ENCODE results near the gene CACNA1H.

CACNA1H gene

GRCh38 chr16:1142911-1143310 is 10.0 kb upstream of the CACNA1H start:
- no peak for DNase-seq (ENCODE audit: low read depth, low spot score)

GRCh38 chr16:1143761-1144450 is 9.0 kb upstream of the CACNA1H start:
- DNase-seq (ENCODE audit: low read depth, low spot score): no peak

- DNase-seq (ENCODE audit: low read depth, low spot score): no peak
Measured at GRCh38 chr16:1144476-1145382, 8.2 kb upstream of the CACNA1H start.

DNA sequence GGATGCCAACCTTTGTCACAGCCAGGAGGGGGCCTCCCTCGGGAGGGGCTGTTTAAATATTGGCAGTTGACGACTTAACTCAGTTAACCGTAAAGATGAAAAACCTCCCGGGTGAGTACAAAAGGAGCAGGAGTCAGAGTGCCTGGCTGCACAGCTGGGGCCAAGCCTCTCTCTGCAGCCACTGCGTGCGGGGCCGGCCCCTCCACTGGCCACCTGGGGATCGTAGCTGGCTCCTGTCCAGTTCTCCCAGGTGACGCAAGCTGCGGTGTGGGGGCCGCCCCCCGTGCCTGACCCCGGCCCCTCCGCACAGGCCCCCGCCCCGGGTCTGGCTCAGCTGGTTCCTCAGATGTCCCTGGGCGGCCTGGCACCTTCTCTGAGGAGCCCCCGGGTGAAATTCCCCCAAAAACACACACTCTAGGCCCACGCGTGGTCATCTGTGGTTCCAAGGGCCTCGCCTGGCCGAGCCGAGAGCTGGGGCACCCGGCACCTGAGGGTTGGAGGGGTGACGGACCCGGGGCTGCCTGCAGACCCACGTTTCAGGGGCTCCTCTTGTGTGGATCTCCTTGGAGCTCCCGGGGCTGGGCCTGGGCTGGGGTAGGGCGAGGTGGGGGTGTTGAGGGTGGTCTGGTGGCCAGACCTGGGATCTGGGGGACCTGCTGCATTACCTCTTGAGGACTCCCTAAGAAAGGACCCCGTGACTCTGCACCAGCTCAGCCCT is 7.4 kb upstream of the CACNA1H start:
- no peak for DNase-seq (ENCODE audit: low read depth, low spot score)

DNA sequence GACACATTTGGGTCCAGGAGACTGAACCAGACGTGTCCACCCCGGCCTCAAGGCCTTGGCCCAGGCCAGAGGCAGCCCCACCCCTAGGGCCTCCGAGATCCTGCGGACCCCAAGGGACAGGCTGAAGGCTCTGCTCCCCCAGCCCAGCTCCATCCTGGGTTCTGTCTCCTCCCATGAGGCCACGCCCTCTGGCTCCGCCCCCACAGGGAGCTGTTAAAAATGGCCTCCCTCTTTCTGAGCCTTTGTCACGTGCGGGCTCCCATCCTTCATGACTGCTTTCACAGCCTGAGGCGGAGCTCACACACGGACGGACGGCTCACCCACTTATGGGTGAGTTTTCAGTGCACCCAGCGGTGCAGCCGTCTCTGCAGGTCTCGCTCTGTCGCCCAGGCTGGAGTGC is 6.5 kb upstream of the CACNA1H start:
- no peak for DNase-seq (ENCODE audit: low read depth, low spot score)

GRCh38 chr16:1147027-1147426 is 5.9 kb upstream of the CACNA1H start:
- DNase-seq (ENCODE audit: low read depth, low spot score): no peak

DNA sequence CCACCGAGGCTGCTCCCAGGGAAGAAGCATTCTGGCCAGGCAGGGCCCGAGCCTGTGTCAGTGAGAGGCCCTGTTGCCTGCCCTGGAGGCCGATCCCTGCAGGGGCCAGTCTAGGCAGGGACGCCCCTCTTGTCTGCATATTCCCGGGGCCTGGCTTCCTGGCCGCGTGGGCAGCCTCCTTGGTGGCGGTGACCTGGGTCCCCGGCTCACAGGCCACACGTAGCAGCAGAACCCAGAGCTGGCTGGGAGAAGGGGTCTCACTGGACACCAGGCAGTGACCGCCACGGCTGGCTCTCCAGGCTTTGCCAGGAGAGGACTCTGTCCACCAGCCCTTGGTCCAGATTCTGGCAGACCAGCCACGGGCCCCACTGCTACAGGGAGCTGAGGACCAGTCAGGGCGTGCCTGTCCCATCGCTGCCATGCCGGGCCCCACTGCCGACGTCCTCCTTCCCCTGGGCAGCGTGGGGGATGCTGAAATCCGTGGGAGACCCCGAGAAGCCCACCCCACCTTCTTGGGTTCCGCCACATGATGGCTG is 3.7 kb upstream of the CACNA1H start:
- DNase-seq (ENCODE audit: low read depth, low spot score): no peak

DNA sequence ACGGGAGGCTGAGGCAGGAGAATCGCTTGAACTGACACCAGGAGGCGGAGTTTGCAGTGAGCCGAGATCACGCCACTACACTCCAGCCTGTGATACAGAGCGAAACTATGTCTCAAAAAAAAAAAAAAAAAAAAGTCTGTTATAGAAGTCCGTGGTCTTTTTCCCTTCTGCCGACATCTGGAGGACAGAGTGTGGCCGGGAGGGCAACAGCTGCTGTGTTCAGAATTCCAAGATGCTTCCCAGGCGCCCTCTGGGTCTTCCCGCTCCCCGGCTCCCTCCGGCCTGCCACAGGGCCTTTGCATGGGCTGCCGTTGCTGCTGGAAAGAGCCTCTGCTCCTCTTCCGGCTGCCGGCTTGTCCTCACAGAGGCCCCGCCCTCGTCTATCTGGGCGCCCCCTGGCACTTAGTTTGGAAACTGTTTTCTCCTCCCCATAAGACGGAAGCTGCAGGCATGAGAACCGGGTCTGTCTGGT is 2.4 kb upstream of the CACNA1H start:
- no peak for DNase-seq (ENCODE audit: low read depth, low spot score)

DNA sequence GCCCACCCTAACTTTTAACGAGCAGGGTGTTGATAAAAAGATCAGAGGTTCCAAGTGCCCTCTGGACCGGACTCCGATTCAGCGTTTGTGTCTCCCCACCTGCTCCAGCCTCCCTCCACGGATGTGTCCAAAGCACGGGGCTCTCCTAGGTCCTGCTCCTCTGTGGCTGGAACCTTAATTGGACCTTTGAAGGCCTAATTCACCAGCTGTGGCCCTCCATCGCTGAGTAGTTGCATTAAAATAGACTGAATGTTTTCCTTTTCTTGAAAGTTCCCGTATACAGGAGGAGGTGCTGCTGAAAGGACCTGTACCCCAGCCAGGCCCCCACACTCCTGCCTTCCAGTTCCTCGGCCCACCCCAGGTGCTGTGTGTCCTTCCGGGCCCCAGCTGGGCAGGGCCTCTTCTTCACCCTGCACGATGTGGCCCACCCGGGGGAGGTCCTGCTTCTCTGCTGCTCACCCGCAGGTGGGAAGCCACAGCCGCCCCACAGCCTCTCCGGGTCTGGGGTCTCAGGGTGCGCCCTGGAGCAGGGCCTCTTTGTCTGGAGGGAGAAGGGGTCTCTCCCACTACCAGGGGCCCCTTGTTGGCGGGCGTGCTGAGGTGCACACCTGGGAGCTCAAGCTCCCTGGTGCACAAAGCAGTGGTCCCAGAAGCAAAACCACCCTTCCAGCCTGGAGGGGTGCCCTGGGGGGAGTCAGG is 1.3 kb upstream of the CACNA1H start:
- no peak for DNase-seq (ENCODE audit: low read depth, low spot score)

GRCh38 chr16:1152123-1152638 is 725 bp upstream of the CACNA1H start:
- peak; percentile 17 for DNase-seq (ENCODE audit: low read depth, low spot score)

GRCh38 chr16:1153480-1154160 is 714 bp downstream of the CACNA1H start:
- DNase-seq (ENCODE audit: low read depth, low spot score): no peak

DNA sequence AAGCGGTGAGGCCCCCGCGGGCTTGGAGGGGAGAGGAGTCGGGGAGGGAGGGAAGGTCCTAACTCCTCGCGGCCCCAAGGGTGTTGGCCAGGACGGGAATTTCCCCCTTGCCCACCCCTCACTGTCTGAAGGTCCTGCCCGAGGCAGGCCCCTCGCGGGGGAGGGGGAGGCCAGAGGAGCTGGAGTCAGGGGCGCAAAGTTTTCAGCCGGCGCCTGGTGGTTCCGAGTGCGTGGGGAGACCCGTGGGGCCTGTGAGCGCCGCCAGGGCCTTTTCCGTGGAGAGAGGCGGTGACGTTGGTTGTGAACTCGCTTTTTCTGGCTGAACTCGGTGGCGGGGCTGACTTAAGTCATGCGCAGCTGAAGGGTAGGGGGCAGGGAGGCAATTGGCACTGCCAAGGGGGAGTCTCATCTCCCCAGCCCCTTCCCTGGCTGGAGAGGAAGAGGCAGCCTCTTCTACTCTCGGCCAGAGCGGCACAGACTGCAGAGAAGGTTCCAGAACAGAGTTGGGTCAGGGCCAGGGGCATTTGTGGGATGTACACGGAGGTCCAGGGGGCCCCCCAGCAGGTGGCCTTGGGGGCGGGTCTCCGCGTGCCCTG is 1.5 kb downstream of the CACNA1H start:
- no peak for DNase-seq (ENCODE audit: low read depth, low spot score)

DNA sequence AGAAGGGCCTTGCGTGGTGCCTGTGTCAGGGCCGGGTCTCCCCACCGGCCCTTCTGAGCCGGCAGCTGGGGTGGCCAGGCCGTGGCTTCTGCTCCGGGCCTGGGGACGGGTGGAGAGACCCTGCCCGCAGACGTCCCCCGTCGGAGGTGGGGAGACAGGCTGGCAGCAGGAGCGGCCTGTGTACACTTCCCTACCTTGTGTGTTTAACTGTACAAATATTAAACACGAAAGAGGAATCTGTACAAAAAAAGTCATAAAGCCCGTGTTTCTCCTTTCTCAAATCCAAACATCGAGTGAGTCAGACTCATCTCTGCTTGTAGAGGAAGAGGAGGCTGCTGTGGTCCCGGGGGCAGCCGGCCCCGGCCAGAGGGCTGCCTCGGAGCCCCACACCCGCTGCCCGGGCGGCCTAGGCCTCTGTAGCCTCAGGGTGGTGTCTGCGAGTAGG is 2.0 kb downstream of the CACNA1H start:
- DNase-seq (ENCODE audit: low read depth, low spot score): no peak

GRCh38 chr16:1155353-1156054 is 2.6 kb downstream of the CACNA1H start:
- no peak for DNase-seq (ENCODE audit: low read depth, low spot score)

DNA sequence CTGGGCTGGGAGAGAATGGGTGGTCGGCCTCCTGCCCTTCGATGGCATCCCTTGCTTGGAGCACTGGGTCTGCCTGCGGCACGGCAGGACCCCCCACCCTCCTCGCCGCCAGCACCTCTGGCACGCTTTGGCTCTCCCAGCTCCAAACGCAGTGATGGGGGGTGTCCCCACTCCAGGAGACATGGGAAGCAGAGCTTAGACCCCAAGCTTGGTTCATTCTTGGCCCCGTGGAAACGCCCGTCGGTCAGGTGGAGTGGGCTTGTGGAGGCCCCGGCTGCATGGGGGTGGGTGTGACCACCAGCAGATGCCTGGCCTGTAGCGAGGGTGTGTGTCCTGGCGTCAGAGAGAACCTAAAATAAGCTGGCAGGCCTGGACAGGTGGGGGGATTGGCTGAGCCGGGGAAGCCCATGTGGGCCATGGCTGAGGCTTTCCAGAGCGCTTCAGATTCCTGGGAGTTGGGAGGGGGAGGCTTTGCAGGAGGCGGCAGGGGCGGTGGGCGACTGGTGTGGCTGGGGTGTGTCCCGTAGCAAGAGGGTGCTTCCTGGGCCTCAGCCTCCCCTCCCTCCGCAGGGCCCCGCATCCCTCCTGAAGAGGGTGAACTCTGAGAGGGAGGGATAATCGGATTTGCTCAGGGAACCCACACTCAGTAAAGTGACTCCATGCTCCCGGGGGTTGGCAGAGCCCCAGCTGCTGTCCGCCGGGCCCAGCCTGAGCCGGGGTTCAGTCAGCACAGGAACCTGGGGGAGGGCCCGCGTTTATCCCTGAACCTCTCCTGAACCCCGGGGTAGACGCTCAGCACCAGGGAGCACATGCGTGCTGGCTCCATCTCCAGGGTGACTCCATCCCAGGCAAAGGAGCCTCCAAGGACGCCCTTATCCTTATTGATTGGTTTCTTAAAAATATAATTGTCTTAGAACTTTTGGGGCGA is 3.4 kb downstream of the CACNA1H start:
- no peak for DNase-seq (ENCODE audit: low read depth, low spot score)

DNA sequence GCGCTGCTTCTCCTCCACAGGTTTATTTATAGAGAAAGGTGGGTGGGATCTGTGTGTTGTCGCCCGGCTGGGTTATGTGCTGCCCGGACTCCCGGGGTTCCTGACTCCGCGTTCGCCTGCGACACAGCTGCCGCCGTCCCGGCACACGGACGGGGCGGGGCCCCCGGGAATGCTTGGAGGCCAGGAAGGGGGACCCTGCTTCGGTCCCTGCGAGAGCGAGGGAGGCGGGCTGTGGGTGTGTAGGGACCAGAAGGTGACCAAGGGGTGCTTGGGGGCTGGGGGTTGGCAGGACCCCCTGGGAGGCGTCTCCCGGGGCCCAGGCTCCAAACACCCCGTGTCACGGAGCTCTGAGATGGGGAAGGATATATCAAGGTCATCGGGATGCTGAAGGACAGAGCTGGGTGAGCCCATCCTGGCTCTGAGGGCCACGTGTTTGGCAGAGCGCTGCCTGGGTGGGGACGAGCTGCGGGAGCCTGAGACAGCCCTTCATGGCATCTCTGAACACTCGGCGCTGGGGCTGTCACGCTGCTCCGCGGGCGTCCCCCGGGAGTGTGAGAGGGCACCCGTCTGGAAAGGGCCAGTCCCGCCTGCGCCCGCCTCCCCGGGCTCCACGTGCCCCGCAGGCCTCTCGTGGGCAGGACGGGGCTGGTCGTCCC is 4.2 kb downstream of the CACNA1H start:
- no peak for DNase-seq (ENCODE audit: low read depth, low spot score)

DNA sequence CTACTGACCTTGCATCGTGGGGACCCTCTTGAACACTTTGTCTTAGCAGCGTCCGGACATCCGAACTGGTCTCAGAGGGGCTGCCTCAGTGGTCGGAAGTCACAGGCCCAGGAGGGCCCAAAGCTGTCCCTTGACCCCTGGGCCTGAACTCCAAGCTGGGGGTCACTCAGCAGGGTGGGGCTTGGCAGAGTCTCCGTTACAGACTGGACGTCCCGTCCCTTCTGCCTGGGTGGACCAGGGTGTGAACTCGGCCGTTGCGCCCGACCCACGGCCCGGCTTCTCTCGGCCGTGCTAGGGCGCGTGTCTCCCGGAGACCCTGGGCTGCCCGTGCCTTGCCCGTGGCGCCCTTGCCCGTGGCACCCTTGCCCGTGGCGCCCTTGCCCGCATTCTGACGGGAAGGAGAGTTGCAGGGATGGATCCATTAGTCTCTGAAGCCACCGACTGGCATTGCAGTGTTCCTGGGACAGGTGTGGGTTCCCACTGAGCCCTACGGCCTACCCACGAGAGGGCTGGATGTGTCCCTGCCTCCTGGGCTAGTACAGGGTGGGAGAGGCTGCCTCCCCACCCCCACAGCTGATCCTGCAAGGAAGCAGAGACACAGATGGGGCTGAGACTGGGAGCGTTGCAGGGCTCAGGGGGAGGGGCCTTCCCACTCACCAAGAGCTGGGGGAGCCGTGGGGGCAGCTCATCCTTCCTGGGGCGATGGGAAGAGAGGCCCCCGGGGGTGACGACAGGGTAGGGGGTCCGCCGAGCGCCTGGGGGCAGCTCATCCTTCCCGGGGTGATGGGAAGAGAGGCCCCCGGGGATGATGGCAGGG is 4.9 kb downstream of the CACNA1H start:
- DNase-seq (ENCODE audit: low read depth, low spot score): no peak

All from activated naive CD8-positive, alpha-beta T cell treated with anti-CD3 and anti-CD28 coated beads, Interleukin-2, amount 50 U/mL, for 16 hours (primary cell).